Osteoblast (primary cell): ENCODE results near the gene TMEM248. TPM values are rescaled to one million over a fixed set of nuclear protein-coding genes. Genes with fewer than 3 reads are reported as not detected.

Experiments
- DNase-seq: peaks from one replicate; pipeline ENCODE4 v3.0.0; 2011; ENCODE audit warnings: low spot score, mixed read lengths; ENCODE audit not compliant: insufficient read length; ENCODE audit errors: missing footprints
- H2AFZ ChIP-seq: 2 replicates; pipeline ENCODE4 v1.6.0; 2011; ENCODE audit warnings: mild to moderate bottlenecking, low read length
- H3K27ac ChIP-seq: 2 replicates; pipeline ENCODE4 v1.5.1; 2011; ENCODE audit warnings: mild to moderate bottlenecking, low read depth, low read length, moderate library complexity
- H3K27me3 ChIP-seq: 2 replicates; pipeline ENCODE4 v1.6.0; 2012; ENCODE audit warnings: mild to moderate bottlenecking, control low read depth, inconsistent platforms, low read length, moderate library complexity; ENCODE audit not compliant: insufficient read depth
- H3K36me3 ChIP-seq: 2 replicates; pipeline ENCODE4 v1.5.1; 2011; ENCODE audit warnings: mild to moderate bottlenecking, low read length, control low read depth, moderate library complexity; ENCODE audit not compliant: insufficient read depth
- H3K4me1 ChIP-seq: 2 replicates; pipeline ENCODE4 v1.5.1; 2011; ENCODE audit warnings: mild to moderate bottlenecking, low read length, control low read depth, moderate library complexity; ENCODE audit not compliant: insufficient read depth
- H3K4me2 ChIP-seq: 2 replicates; pipeline ENCODE4 v1.6.0; 2011; ENCODE audit warnings: mild to moderate bottlenecking, low read length; ENCODE audit not compliant: insufficient read depth
- H3K4me3 ChIP-seq: fragments of 200-600 bp; sonication (generic); 3 replicates; pipeline ENCODE4 v1.5.1; 2012; ENCODE audit warnings: mild to moderate bottlenecking, low read length, inconsistent platforms; ENCODE audit not compliant: insufficient read depth
- H3K79me2 ChIP-seq: 2 replicates; pipeline ENCODE4 v1.6.0; 2012; ENCODE audit warnings: mild to moderate bottlenecking, low read length, control low read depth, inconsistent platforms; ENCODE audit not compliant: insufficient read depth
- H3K9me3 ChIP-seq: 2 replicates; pipeline ENCODE4 v1.5.1; 2011; ENCODE audit warnings: low read depth, low read length, control low read depth
- H4K20me1 ChIP-seq: 2 replicates; pipeline ENCODE4 v1.6.0; 2012; ENCODE audit warnings: mild to moderate bottlenecking, low read length, control low read depth; ENCODE audit not compliant: insufficient read depth
- total RNA-seq: library from RNA; depleted of rRNA; stranded (reverse); fragments of >200 nt; gene quantifications from 2 replicates; pipeline ENCODE4 v1.2.3, GENCODE V29; 2012
- TF ChIP-seq, protein P1 (sequence below): IDR thresholded peaks from 2 replicates; pipeline ENCODE4 v1.5.1; 2011; ENCODE audit warnings: mild to moderate bottlenecking, low read depth, low read length, moderate library complexity; ENCODE audit errors: extremely low read depth

Gene TMEM248
- total RNA-seq, 1 donor: 118 TPM

DNA sequence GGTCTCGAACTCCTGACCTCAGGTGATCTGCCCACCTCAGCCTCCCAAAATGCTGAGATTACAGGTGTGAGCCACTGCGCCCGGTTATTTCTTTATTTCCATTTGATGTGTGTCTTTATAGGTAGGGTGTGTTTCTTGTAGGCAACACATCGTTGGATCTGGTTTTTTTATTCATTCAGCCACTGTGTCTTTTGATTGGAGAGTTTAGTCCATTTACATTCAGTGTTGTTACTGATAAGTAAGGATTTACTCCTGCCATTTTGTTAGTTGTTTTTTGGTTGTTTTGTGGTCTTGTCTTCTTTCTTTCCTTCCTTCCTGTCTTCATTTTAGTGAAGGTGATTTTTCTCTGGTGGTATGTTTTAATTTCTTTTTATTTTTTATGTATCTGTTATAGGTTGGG lies 16.9 kb downstream of the TMEM248 start:
- Histone ChIP-seq H3K4me3 (no peak overlapping the region), H4K20me1 (peaks cover 49% of the 10 kb centered on the region)
- TF ChIP-seq, protein P1, sequence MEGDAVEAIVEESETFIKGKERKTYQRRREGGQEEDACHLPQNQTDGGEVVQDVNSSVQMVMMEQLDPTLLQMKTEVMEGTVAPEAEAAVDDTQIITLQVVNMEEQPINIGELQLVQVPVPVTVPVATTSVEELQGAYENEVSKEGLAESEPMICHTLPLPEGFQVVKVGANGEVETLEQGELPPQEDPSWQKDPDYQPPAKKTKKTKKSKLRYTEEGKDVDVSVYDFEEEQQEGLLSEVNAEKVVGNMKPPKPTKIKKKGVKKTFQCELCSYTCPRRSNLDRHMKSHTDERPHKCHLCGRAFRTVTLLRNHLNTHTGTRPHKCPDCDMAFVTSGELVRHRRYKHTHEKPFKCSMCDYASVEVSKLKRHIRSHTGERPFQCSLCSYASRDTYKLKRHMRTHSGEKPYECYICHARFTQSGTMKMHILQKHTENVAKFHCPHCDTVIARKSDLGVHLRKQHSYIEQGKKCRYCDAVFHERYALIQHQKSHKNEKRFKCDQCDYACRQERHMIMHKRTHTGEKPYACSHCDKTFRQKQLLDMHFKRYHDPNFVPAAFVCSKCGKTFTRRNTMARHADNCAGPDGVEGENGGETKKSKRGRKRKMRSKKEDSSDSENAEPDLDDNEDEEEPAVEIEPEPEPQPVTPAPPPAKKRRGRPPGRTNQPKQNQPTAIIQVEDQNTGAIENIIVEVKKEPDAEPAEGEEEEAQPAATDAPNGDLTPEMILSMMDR: no peak

GRCh38 chr7:66939325-66939724 lies 18.3 kb downstream of the TMEM248 start:
- Histone ChIP-seq H3K36me3 (peaks cover 32% of the 10 kb centered on the region), H3K4me1 (no peaks in the 10 kb centered on the region), H3K4me2 (no peak overlapping the region), H3K27me3 (no peaks in the 10 kb centered on the region), H3K4me3 (no peak overlapping the region), H2AFZ (no peak overlapping the region), H3K9me3 (no peaks in the 10 kb centered on the region), H4K20me1 (peaks cover 39% of the 10 kb centered on the region), H3K79me2 (peaks cover 84% of the 10 kb centered on the region), H3K27ac (no peak overlapping the region)
- DNase-seq: no peak
- TF ChIP-seq, protein P1: no peak

More for the DNA sequence above, 16.9 kb downstream of the TMEM248 start:
- Histone ChIP-seq H3K27ac (no peak overlapping the region), H3K4me2 (no peak overlapping the region), H3K4me1 (no peaks in the 10 kb centered on the region), H3K9me3 (no peaks in the 10 kb centered on the region), H2AFZ (no peak overlapping the region), H3K79me2 (peaks cover 90% of the 10 kb centered on the region), H3K27me3 (no peaks in the 10 kb centered on the region), H3K36me3 (peaks cover 21% of the 10 kb centered on the region)
- DNase-seq: no peak

- H4K20me1 ChIP-seq: no peaks in the 10 kb centered on the region
- H2AFZ ChIP-seq: no peak overlapping the region
- TF ChIP-seq, protein P1: no peak
- peaks cover 70% of the 10 kb centered on the region for H3K36me3 ChIP-seq
- H3K4me1 ChIP-seq: no peaks in the 10 kb centered on the region
- H3K4me3 ChIP-seq: no peak overlapping the region
- H3K4me2 ChIP-seq: no peak overlapping the region
- H3K79me2 ChIP-seq: peaks cover 22% of the 10 kb centered on the region
- H3K27ac ChIP-seq: no peak overlapping the region
- no peaks in the 10 kb centered on the region for H3K9me3 ChIP-seq
- no peaks in the 10 kb centered on the region for H3K27me3 ChIP-seq
- DNase-seq: no peak
These were observed 25.5 kb downstream of the TMEM248 start for GRCh38 chr7:66946545-66946944.

DNA sequence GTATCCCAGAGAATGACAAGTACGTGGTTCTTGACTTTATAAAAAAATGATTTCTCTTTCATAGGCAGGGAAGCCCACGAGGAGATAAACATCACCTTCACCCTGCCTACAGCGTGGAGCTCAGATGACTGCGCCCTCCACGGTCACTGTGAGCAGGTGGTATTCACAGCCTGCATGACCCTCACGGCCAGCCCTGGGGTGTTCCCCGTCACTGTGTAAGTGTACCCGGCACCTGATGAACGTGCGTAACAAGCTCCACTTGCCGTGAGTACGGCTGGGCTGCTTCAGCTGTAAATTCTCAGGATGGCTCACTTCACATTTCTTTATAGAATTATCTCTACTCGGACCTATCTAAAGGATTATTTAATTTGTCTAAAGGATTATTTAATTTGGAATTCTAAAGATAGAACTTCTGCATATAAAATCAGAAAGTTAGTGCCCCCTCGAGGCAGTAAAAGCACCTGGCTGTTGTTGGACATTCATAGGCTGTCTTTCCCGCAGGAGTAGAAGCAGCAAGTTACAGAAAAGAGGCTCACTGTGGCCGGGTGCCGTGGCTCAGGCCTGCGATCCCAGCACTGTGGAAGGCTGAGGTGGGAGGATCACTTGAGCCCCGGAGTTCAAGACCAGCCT lies 27.6 kb downstream of the TMEM248 start:
- Histone ChIP-seq H4K20me1 (peaks cover 3% of the 10 kb centered on the region), H3K36me3 (peaks cover 69% of the 10 kb centered on the region), H3K4me2 (no peak overlapping the region), H3K27me3 (no peaks in the 10 kb centered on the region), H3K4me1 (peaks cover 6% of the 10 kb centered on the region), H3K9me3 (no peaks in the 10 kb centered on the region), H3K79me2 (peaks cover 9% of the 10 kb centered on the region), H2AFZ (no peak overlapping the region), H3K27ac (no peak overlapping the region), H3K4me3 (no peak overlapping the region)
- DNase-seq: no peak
- TF ChIP-seq, protein P1: no peak
